Activated CD4-positive, alpha-beta T cell treated with anti-CD3 and anti-CD28 coated beads for 4 hours (primary cell): ENCODE results near the gene AP4S1.
"Not testable (repeated sequence)": the region's sequence is repeated elsewhere in the genome, so short reads cannot be mapped to it uniquely, and the experiment has no call there.

ENCODE experiments used
- DNase-seq, 2 donors: peaks; one replicate each; pipeline ENCODE4 v3.0.0-alpha.2; 2020

The AP4S1 gene

GRCh38 chr14:31009836-31010574 lies 15.4 kb upstream of the AP4S1 start:
- DNase-seq, result no peak

DNA sequence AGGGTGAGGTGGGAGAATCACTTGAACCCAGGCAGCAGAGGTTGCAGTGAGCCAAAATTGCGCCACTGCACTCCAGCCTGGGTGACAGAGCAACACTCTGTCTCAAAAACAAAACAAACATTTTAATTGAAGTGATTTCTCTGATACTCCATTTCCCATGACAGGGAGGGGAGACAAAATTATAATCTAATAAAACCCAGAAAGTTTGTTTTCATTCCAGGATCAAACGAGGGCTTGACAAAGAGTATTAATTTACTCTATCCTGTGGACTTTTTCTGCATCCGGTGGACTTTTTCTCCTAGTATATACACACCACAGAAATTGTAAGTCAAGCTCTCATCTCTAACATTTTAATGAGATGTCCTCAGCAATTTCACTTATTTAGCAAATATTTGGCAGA lies 14.5 kb upstream of the AP4S1 start:
- DNase-seq, result no peak

DNA sequence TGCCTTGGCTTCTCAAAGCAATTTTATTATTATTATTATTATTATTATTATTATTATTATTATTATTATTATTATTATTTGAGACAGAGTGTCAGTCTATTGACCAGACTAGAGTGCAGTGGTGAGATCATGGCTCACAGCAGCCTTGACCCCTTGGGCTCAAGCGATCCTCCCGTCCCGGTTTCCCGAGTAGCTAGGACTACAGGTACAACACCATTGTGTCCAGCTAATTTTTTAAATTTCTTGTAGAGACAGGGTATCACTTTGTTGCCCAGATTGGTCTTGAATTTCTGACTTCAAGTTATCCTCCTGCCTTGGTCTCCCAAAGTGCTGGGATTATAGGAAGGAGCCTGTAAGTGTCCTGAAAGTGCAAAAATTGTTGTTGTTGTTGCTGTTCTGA lies 11.6 kb upstream of the AP4S1 start:
- DNase-seq, result no peak

GRCh38 chr14:31018057-31018645 lies 7.3 kb upstream of the AP4S1 start:
- no peak for DNase-seq

GRCh38 chr14:31020834-31021575 lies 4.4 kb upstream of the AP4S1 start:
- DNase-seq, result no peak

GRCh38 chr14:31021576-31021949 lies 3.9 kb upstream of the AP4S1 start:
- no peak for DNase-seq

DNA sequence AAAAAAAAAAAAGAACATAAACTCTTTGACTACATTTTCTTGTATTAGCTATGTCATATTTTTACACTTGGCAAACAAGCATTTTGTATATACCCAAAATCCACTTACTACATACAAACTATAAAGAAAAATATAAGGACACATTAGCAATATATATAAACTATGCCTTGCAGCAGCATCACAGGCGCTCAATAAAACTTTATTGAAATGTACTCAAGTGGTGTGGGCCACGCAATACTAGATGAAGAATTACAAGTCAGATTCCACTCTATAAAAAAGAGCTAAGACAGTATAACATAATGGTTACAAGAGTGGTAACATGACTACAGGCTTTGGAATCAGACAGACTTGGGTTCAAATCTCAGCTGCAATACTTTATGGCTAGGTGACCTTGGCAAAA lies 3.1 kb upstream of the AP4S1 start:
- DNase-seq, result no peak

DNA sequence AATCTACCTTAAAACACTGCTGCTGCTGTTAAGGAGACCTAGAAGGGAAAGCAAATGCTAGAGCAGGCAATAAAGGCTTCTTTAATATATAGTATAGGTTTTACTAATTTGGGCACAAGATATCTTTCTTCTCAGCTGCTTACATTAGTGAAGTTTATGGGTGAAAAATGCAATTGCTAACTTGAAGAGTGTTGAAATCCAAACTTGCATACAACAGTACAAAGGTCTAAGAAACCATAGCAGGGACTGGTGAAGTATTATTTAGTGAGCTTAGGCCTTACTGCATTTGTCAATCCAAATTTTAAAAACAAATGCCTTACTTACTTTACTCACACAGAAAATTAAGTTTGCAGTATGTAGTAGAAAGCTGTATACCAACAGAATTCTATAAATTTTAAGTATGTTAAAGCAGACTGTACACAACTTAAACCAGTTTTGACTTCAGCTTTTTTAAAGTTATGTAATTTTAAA lies 1.4 kb upstream of the AP4S1 start:
- no peak for DNase-seq

DNA sequence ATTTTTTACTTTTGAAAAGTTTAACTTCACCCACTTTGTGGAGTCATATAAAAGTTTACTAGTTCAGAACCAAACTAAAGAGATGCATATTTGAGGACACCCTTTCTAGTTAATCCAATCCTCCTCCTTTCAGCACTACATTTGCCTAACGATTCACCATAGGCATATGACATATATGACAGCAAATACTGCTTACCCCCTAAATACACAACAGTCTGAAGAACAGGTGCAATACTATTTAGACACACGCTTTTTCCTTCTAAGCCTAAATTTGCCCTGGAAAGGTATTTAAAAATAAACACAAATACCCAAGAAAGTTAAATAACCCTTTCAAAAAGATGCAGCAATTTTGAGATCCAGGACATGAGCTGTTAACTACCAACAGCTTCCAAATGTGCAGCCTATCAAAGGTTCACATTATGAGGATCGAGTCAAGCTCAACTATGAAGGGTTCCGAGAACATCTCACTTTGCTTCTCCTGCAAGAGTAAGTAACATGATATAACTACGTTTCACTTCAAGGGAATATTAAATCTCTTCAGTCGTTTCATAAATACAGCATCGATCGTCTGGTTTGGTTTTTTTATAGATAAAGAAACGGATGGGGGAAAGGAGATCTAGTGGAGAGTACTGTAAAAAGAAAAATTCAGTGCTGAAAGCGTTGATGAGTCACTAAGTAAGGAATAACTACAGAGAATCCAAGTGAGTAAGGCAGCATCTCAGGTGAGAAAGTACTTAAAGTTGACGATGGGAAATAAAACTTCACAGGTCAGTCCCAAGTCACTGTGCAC lies 677 bp upstream of the AP4S1 start:
- DNase-seq, result no peak

DNA sequence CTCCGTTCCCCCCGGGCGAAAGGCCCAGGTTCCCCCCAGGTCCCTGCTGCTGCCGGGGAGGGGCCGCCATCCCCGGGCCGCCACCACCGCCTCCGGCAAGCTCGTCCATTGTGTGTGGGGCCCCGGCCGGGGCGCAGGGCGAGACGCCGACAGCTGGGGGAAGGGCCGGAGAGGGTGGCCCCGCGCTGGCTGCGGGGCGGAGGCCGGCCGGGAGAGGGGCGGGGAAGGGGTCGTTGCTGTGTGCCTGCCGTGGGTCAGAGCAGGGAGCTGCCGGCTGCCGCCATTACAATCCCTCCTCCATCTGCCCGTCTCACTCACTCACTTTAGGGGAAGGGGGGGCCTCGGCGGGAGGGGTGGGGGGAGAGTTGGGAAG lies 614 bp downstream of the AP4S1 start, which contains the start of gene STRN3:
STRN3 (minus strand) TSS at position 303 of the 373 bp plus-strand sequence; CDS start at position 109, 194 bp downstream.
- DNase-seq, result no peak

DNA sequence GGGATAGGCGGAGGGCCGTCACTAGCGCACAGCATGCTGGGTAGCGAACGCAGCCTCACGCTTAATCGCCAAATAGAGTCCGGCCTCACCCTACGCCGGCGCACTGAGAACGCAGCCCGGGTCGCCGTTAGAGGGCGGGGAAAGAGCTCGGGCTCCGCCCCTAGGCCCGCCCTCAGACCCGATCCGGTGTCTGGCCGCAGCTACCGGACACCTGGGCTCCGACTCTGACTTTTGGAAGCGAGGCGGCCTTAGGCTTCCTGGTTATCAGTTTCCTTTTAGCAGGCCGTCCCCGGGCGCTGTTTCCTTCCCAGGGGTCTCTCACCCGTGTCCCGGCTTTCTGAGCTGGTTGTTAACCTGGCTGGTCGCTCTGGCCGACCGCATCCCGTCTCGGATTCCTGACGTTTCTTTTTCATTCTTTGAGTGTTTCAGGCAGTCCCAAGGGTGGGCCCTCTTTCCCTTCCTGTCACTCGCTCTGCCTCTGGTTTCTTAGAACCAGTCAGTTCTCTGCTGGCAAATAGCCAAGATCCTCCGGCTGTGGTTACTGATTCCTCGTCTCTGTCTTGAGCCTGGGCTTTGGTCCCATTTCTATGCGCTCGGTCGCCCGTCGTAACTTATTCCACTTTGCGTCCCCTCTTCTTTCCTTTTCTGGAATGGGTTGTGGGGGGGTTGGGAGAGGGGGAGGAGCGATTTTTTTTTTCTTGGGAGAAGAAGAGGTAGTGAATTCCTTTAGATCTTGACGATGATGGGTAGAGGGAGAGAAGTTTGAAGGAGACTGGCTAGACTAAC lies 1.2 kb downstream of the AP4S1 start:
- peak; percentile 90 for DNase-seq

DNA sequence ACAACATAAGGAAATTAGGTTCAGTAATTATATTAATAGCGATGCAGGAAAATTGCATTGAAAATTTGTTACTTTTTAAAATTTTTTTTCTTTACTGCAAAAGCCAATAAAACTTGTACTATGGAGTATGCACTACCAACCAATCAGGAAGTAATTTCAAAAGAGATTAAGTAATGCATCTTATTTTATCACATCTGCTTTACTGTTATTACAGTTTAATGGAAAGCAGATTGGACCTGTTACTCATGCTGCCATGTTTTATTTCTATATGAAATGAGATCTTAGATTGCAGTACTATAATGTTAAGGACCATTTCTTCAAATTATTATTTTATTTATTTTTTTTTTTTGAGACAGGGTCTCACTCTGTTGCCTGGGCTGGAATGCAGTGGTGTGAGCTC lies 2.4 kb downstream of the AP4S1 start:
- no peak for DNase-seq

DNA sequence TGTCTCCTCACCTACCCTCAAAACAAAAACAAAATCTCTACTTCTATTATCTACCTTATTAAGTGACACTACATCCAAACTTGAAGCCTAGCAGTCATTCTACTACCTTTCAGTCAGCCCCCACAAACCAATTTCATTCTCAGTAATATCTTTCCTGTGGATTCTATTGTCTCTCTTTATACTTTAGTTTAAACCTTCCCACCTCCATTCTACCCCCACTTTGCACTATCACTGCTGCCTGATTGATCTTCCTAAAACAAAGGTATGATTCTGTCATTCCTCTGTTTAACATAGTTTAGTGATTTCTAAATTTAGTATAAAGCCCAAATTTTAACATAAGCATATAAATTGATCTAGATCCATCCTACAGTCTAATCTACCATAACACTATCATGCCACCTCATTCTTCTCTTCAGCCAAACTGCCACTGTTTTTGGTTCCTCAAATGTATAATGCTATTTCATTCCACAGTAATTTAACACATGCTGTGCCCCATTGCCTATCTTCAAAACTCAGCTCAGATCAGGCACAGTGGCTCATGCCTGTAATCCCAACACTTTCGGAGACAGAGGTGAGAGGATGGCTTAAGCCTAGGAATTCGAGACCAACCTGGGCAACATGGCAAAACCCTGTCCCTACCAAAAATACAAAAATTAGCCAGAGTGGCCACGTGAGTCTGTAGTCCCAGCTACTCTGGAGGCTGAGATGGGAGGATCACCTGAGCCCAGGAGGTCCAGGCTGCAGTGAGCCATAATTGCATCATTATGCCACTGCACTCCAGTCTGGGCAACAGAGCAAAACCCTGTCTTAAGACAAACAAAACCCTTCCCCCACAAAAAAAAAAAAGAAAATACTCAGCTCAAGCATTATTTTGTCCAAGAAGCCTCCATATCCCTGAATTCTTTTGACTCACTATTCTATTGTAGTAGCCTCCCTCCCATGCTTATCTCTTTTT lies 3.8 kb downstream of the AP4S1 start:
- no peak for DNase-seq

- no peak for DNase-seq
These were observed 5.0 kb downstream of the AP4S1 start for GRCh38 chr14:31030469-31030868.

DNA sequence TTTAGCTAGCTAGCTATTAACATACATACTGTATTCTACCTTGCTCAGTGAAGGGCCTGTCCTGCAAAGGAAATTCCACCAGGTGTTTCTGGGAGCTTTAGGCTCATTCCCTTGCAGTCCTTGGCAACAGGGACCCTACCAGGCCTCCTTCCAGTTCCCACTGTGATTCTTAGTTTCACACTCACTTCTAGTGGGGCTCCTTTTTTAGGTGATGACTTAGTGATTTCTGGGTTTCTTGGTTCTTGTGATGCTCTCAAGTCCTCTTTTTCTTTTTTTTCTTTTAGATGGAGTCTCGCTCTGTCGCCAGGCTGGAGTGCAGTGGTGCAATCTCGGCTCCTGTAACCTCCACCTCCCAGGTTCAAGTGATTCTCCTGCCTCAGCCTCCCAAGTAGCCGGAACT lies 11.1 kb downstream of the AP4S1 start:
- DNase-seq, result no peak

- no peak for DNase-seq
These were observed 12.3 kb downstream of the AP4S1 start for GRCh38 chr14:31037709-31038221.

DNA sequence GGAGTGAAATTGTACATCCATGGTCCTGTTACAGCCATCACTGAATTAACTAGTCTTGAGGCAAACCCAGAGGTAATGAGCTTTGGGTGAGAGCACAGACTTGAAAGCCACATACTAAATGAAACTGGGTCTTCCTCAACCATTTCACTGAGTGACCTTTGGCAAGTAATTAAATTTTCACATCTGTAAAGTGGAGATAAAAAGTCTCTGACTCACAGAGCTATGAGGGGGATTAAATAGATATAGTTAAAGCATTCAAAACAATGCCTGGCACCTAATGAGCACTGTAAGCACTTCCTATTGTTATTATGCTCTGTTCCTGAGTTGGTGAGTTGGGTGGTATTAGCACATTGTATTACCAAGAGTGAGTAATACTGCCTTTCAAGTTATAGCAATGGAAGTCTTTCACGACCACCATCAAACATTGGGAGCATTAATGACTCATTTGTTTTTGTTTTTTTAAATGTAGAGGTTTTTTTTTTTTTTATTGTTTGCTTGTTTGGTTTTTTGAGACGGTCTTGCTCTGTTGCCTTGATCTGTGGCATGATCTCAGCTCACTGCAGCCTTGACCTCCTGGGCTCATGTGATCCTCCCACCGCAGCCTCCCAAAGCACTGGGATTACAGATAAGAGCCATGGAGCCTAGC lies 13.2 kb downstream of the AP4S1 start:
- DNase-seq, result no peak

DNA sequence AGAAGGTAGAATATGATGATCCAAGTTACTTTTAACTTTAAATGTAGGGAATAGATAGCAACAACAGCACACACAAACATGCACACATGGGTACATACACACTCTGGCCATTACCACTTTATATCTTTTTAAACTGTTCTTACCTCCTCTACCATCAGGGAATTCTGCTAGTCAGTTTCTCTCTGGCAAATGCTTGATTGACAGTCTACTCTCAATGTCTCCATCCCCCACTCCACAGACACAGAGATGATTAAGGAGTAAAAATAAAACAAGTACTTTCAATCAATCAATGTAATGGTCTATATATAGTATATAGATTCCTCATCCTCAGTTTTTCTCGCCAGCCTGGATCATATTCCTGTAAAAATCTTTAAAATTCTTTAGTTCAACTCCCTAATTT lies 16.9 kb downstream of the AP4S1 start:
- no peak for DNase-seq

DNA sequence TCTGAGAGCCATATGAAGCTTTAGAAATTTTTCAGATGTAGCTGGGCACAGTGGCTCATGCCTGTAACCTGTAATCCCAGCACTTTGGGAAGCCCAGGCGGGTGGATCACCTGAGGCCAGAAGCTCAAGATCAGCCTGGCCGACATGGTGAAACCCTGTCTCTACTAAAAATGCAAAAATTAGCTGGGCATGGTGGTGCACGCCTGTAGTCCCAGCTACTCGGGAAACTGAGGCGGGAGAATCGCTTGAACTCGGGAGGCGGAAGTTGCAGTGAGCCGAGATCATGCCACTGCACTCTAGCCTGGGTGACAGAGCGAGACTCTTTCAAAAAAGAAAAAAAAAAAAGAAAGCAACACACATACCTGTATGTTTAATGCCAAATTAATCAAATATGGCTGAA lies 17.4 kb downstream of the AP4S1 start:
- DNase-seq, result not testable (repeated sequence)

- DNase-seq, result no peak
These were observed 17.9 kb downstream of the AP4S1 start for GRCh38 chr14:31043379-31043778.
